Measurements from ENCODE around the gene RLN1. TPM values are rescaled to one million over a fixed set of nuclear protein-coding genes. Genes with fewer than 3 reads are reported as not detected.

RLN1 gene
- polyA plus RNA-seq, 1 donor from 2014 or later = not detected

- Histone ChIP-seq H2AFZ (ENCODE audit: low read depth, low read length) (no peak overlapping the region), H3K4me3 (ENCODE audit: low read length) (no peak overlapping the region), H4K20me1 (ENCODE audit: insufficient read depth) (no peaks in the 10 kb centered on the region), H3K9ac (ENCODE audit: low read length) (no peak overlapping the region), H3K4me2 (ENCODE audit: low read length) (no peak overlapping the region), H3F3A (ENCODE audit: insufficient read depth, low read length, poor library complexity, severe bottlenecking) (no peaks in the 10 kb centered on the region), H3K27me3 (ENCODE audit: insufficient read depth, low read depth, low read length) (no peaks in the 10 kb centered on the region), H3K36me3 (ENCODE audit: insufficient read depth, low read length) (no peaks in the 10 kb centered on the region), H3K9me2 (ENCODE audit: insufficient read depth, low read length) (no peaks in the 10 kb centered on the region), H3K9me3 (ENCODE audit: low read length) (no peaks in the 10 kb centered on the region), H3K27ac (ENCODE audit: low read length) (no peak overlapping the region), H3K79me2 (replicated peaks; ENCODE audit: insufficient read depth, low read length) (no peaks in the 10 kb centered on the region)
- TF ChIP-seq MXI1 (conservative IDR thresholded peaks at IDR 0.05; ENCODE audit: poor library complexity, severe bottlenecking) (no peak), POLR2AphosphoS5 (IDR thresholded peaks at IDR 0.05) (no peak), RAD21 (conservative IDR thresholded peaks at IDR 0.05) (no peak), CTCF (IDR thresholded peaks at IDR 0.05; ENCODE audit: poor library complexity, severe bottlenecking) (no peak), REST (IDR thresholded peaks at IDR 0.05; ENCODE audit: borderline replicate concordance) (no peak), TAF1 (IDR thresholded peaks at IDR 0.05; ENCODE audit: low read depth) (no peak)
Observed at GRCh38 chr9:5360341-5360740, 20.7 kb upstream of the RLN1 start.

- no peaks in the 10 kb centered on the region for H4K20me1 ChIP-seq (ENCODE audit: insufficient read depth)
- H3K9me3 ChIP-seq (ENCODE audit: low read length) = no peaks in the 10 kb centered on the region
- H3K4me2 ChIP-seq (ENCODE audit: low read length) = no peak overlapping the region
- no peak overlapping the region for H3K4me3 ChIP-seq (ENCODE audit: low read length)
- H3K36me3 ChIP-seq (ENCODE audit: insufficient read depth, low read length) = no peaks in the 10 kb centered on the region
- H3K79me2 ChIP-seq (replicated peaks; ENCODE audit: insufficient read depth, low read length) = no peaks in the 10 kb centered on the region
- H2AFZ ChIP-seq (ENCODE audit: low read depth, low read length) = no peak overlapping the region
- TF ChIP-seq CTCF (IDR thresholded peaks at IDR 0.05; ENCODE audit: poor library complexity, severe bottlenecking) = no peak
- TF ChIP-seq REST (IDR thresholded peaks at IDR 0.05; ENCODE audit: borderline replicate concordance) = no peak
- TF ChIP-seq TAF1 (IDR thresholded peaks at IDR 0.05; ENCODE audit: low read depth) = no peak
- no peak for TF ChIP-seq POLR2AphosphoS5 (IDR thresholded peaks at IDR 0.05)
- no peak for TF ChIP-seq MXI1 (conservative IDR thresholded peaks at IDR 0.05; ENCODE audit: poor library complexity, severe bottlenecking)
- no peak for TF ChIP-seq SMC3 (conservative IDR thresholded peaks at IDR 0.05; ENCODE audit: poor library complexity)
- TF ChIP-seq EP300 (conservative IDR thresholded peaks at IDR 0.05; ENCODE audit: poor library complexity, severe bottlenecking) = no peak
- no peak for TF ChIP-seq RAD21 (conservative IDR thresholded peaks at IDR 0.05)
- TF ChIP-seq EZH2 (IDR thresholded peaks at IDR 0.05; ENCODE audit: borderline replicate concordance, insufficient read depth, low read length, poor library complexity, severe bottlenecking) = no peak
- H3K9ac ChIP-seq (ENCODE audit: low read length) = no peak overlapping the region
- no peaks in the 10 kb centered on the region for H3F3A ChIP-seq (ENCODE audit: insufficient read depth, low read length, poor library complexity, severe bottlenecking)
- H3K27ac ChIP-seq (ENCODE audit: low read length) = no peak overlapping the region
- no peaks in the 10 kb centered on the region for H3K27me3 ChIP-seq (ENCODE audit: insufficient read depth, low read depth, low read length)
- H3K9me2 ChIP-seq (ENCODE audit: insufficient read depth, low read length) = no peaks in the 10 kb centered on the region
Observed at GRCh38 chr9:5357431-5358105, 17.9 kb upstream of the RLN1 start.

Data from neural cell (in vitro differentiated cells).